ENCODE results near the gene ATP6V0A4. TPM values are rescaled to one million over a fixed set of nuclear protein-coding genes. Genes with fewer than 3 reads are reported as not detected.
"Not testable (repeated sequence)": the region's sequence is repeated elsewhere in the genome, so short reads cannot be mapped to it uniquely, and the experiment has no call there.

ATP6V0A4 gene
- total RNA-seq, 1 donor from 2014 or later, result not detected

- no peak for DNase-seq
These were observed 99.7 kb downstream of the ATP6V0A4 start for GRCh38 chr7:138698281-138698680.

- no peak for DNase-seq
These were observed 100.3 kb downstream of the ATP6V0A4 start for GRCh38 chr7:138697535-138698182.

- not testable (repeated sequence) for DNase-seq
These were observed 102.2 kb downstream of the ATP6V0A4 start for GRCh38 chr7:138695776-138696175.

- no peak for DNase-seq
These were observed 102.9 kb downstream of the ATP6V0A4 start for GRCh38 chr7:138695106-138695505.

- DNase-seq, result no peak
These were observed 106.8 kb downstream of the ATP6V0A4 start for GRCh38 chr7:138691178-138691577.

- no peak for DNase-seq
These were observed 107.5 kb downstream of the ATP6V0A4 start for GRCh38 chr7:138690495-138690894.

- DNase-seq, result not testable (repeated sequence)
These were observed 110.0 kb downstream of the ATP6V0A4 start for GRCh38 chr7:138688037-138688436.

- DNase-seq, result no peak
These were observed 113.7 kb downstream of the ATP6V0A4 start for GRCh38 chr7:138684340-138684739.

- no peak for DNase-seq
These were observed 118.2 kb downstream of the ATP6V0A4 start for GRCh38 chr7:138679793-138680192.

GRCh38 chr7:138670594-138670993 is 127.4 kb downstream of the ATP6V0A4 start:
- no peak for DNase-seq

- DNase-seq, result no peak
These were observed 128.6 kb downstream of the ATP6V0A4 start for GRCh38 chr7:138669364-138669763.

GRCh38 chr7:138668946-138669345 is 129.1 kb downstream of the ATP6V0A4 start:
- no peak for DNase-seq

- DNase-seq, result no peak
These were observed 129.8 kb downstream of the ATP6V0A4 start for GRCh38 chr7:138668229-138668596.

GRCh38 chr7:138667535-138668228 is 130.3 kb downstream of the ATP6V0A4 start:
- no peak for DNase-seq

GRCh38 chr7:138666385-138666784 is 131.6 kb downstream of the ATP6V0A4 start:
- no peak for DNase-seq

- no peak for DNase-seq
These were observed 132.3 kb downstream of the ATP6V0A4 start for GRCh38 chr7:138665669-138666140.

GRCh38 chr7:138665249-138665648 is 132.7 kb downstream of the ATP6V0A4 start:
- DNase-seq, result no peak

GRCh38 chr7:138663725-138664710 is 134.0 kb downstream of the ATP6V0A4 start:
- DNase-seq, result peak; percentile 9

GRCh38 chr7:138662991-138663320 is 135.0 kb downstream of the ATP6V0A4 start:
- DNase-seq, result no peak

- no peak for DNase-seq
These were observed 135.7 kb downstream of the ATP6V0A4 start for GRCh38 chr7:138662076-138662990.

GRCh38 chr7:138661069-138661635 is 136.8 kb downstream of the ATP6V0A4 start:
- DNase-seq, result no peak

GRCh38 chr7:138658889-138659288 is 139.1 kb downstream of the ATP6V0A4 start:
- DNase-seq, result no peak
